Hepatocyte (in vitro differentiated cells): ENCODE data around the gene CUL7. TPM values are rescaled to one million over a fixed set of nuclear protein-coding genes. Genes with fewer than 3 reads are reported as not detected.

Experiments used
- DNase-seq: peaks from one replicate; pipeline ENCODE4 v3.0.0-alpha.2; 2016; ENCODE audit warnings: low spot score
- H2AFZ ChIP-seq: fragments of 200-600 bp; sonication (generic); 2 replicates; pipeline ENCODE4 v1.6.0; 2016; ENCODE audit warnings: antibody characterized with exemption, mild to moderate bottlenecking
- H3K27ac ChIP-seq: fragments of 200-600 bp; sonication (generic); 2 replicates; pipeline ENCODE4 v1.5.1; 2016; ENCODE audit warnings: mild to moderate bottlenecking
- H3K27me3 ChIP-seq: fragments of 200-600 bp; sonication (generic); 2 replicates; pipeline ENCODE4 v1.6.1; 2016
- H3K36me3 ChIP-seq: fragments of 200-600 bp; sonication (generic); replicated peaks from 2 replicates; pipeline ENCODE4 v1.5.1; 2016; ENCODE audit warnings: low read depth; ENCODE audit not compliant: insufficient read depth
- H3K4me1 ChIP-seq: fragments of 200-600 bp; sonication (generic); 2 replicates; pipeline ENCODE4 v1.5.1; 2016; ENCODE audit warnings: mild to moderate bottlenecking, moderate library complexity; ENCODE audit not compliant: insufficient read depth
- H3K4me2 ChIP-seq: fragments of 200-600 bp; sonication (generic); 2 replicates; pipeline ENCODE4 v1.6.0; 2016
- H3K4me3 ChIP-seq: fragments of 200-600 bp; sonication (generic); 2 replicates; pipeline ENCODE4 v1.5.1; 2016; ENCODE audit warnings: mild to moderate bottlenecking
- H3K79me2 ChIP-seq: fragments of 200-600 bp; sonication (generic); 2 replicates; pipeline ENCODE4 v1.6.0; 2017; ENCODE audit warnings: mild to moderate bottlenecking
- H3K9me2 ChIP-seq: fragments of 200-600 bp; sonication (generic); replicated peaks from 2 replicates; pipeline ENCODE4 v1.6.0; 2017; ENCODE audit warnings: mild to moderate bottlenecking; ENCODE audit not compliant: insufficient read depth
- H3K9me3 ChIP-seq: fragments of 200-600 bp; sonication (generic); 2 replicates; pipeline ENCODE4 v1.5.1; 2016; ENCODE audit warnings: low read depth, mild to moderate bottlenecking
- H4K20me1 ChIP-seq: fragments of 200-600 bp; sonication (generic); 2 replicates; pipeline ENCODE4 v1.6.0; 2016; ENCODE audit warnings: mild to moderate bottlenecking; ENCODE audit not compliant: insufficient read depth, poor library complexity, severe bottlenecking
- CTCF ChIP-seq: fragments of 200-600 bp; sonication (generic); IDR thresholded peaks from 2 replicates; pipeline ENCODE4 v1.5.1; 2016; ENCODE audit warnings: antibody characterized with exemption, mild to moderate bottlenecking; ENCODE audit not compliant: poor library complexity
- EZH2 ChIP-seq: fragments of 200-600 bp; sonication (generic); IDR thresholded peaks from 2 replicates; pipeline ENCODE4 v1.6.1; 2016; ENCODE audit warnings: antibody characterized with exemption, mild to moderate bottlenecking, borderline replicate concordance
- EZH2phosphoT487 ChIP-seq: fragments of 200-600 bp; sonication (generic); IDR thresholded peaks from one replicate; pipeline ENCODE4 v1.6.1; 2018; ENCODE audit warnings: antibody characterized with exemption, mild to moderate bottlenecking, low read depth, moderate library complexity; ENCODE audit not compliant: unreplicated experiment, severe bottlenecking
- WGBS: methylation state at CpG from one replicate; pipeline ENCODE4 v1.1.6; 2016; ENCODE audit warnings: low lambda C conversion rate; ENCODE audit errors: missing lambda C conversion rate; 5-methylcytosine and 5-hydroxymethylcytosine counted together
- polyA plus RNA-seq: library from polyadenylated mRNA; unstranded; fragments of >200 nt; fragmentation: Nextera tagmentation; extraction: Ambion mirVana; gene quantifications from 2 replicates; pipeline ENCODE4 v1.2.1, GENCODE V29; 2016
- total RNA-seq: library from RNA; depleted of rRNA; stranded (reverse); fragments of >200 nt; gene quantifications from 2 replicates; pipeline ENCODE4 v1.2.3, GENCODE V29; 2014

CUL7 gene
- total and polyA plus RNA-seq, 2 experiments from 2014 or later: 46.4 to 58.2 TPM

- Histone ChIP-seq H3K9me3 (no peaks in the 10 kb centered on the region), H3K4me2 (no peak overlapping the region), H3K79me2 (peaks cover 66% of the 10 kb centered on the region), H3K27ac (no peak overlapping the region), H3K36me3 (no peaks in the 10 kb centered on the region), H3K4me1 (peaks cover 21% of the 10 kb centered on the region), H4K20me1 (peaks cover 7% of the 10 kb centered on the region), H2AFZ (no peak overlapping the region), H3K4me3 (no peak overlapping the region), H3K9me2 (no peaks in the 10 kb centered on the region), H3K27me3 (no peaks in the 10 kb centered on the region)
- TF ChIP-seq CTCF: no peak
- TF ChIP-seq EZH2phosphoT487: no peak
- TF ChIP-seq EZH2: no peak
- WGBS: 98% methylated on average over 2 of the region's 2 CpGs
- DNase-seq: no peak
Observed at GRCh38 chr6:43019152-43019551, 34.5 kb downstream of the CUL7 start.

- Histone ChIP-seq H2AFZ (no peak overlapping the region), H3K4me2 (no peak overlapping the region), H3K79me2 (peaks cover 57% of the 10 kb centered on the region), H3K4me3 (no peak overlapping the region), H3K27me3 (no peaks in the 10 kb centered on the region), H3K9me3 (no peaks in the 10 kb centered on the region), H4K20me1 (peaks cover 3% of the 10 kb centered on the region), H3K4me1 (peaks cover 15% of the 10 kb centered on the region), H3K36me3 (no peaks in the 10 kb centered on the region), H3K27ac (no peak overlapping the region), H3K9me2 (no peaks in the 10 kb centered on the region)
- TF ChIP-seq CTCF: no peak
- no peak for TF ChIP-seq EZH2
- no peak for TF ChIP-seq EZH2phosphoT487
- WGBS: 93% methylated on average over 12 of the region's 12 CpGs
- no peak for DNase-seq
Observed at GRCh38 chr6:43016943-43017334, 36.7 kb downstream of the CUL7 start.

GRCh38 chr6:43016176-43016942, 37.3 kb downstream of the CUL7 start:
- 96% methylated on average over 7 of the region's 7 CpGs for WGBS
- no peak overlapping the region for H2AFZ ChIP-seq
- peak overlapping the region; percentile 33 for H3K4me2 ChIP-seq
- H3K9me3 ChIP-seq: no peaks in the 10 kb centered on the region
- DNase-seq: no peak
- H4K20me1 ChIP-seq: peaks cover 3% of the 10 kb centered on the region
- H3K27ac ChIP-seq: no peak overlapping the region
- peaks cover 15% of the 10 kb centered on the region for H3K4me1 ChIP-seq
- TF ChIP-seq CTCF: no peak
- no peak overlapping the region for H3K4me3 ChIP-seq
- no peaks in the 10 kb centered on the region for H3K27me3 ChIP-seq
- H3K79me2 ChIP-seq: peaks cover 54% of the 10 kb centered on the region
- no peaks in the 10 kb centered on the region for H3K9me2 ChIP-seq
- H3K36me3 ChIP-seq: no peaks in the 10 kb centered on the region
